Keratinocyte (primary cell): ENCODE measurements around the gene OLIG1. TPM values are rescaled to one million over a fixed set of nuclear protein-coding genes. Genes with fewer than 3 reads are reported as not detected.

Experiments used
- DNase-seq: peaks from one replicate; pipeline ENCODE4 v3.0.0-alpha.2; 2011; ENCODE audit warnings: low read depth, missing footprints, low spot score
- FAIRE-seq: peaks from 2 replicates; lab custom pipeline; 2011; peaks lifted over from hg19 to GRCh38; lab: Jason Lieb, UNC
- H2AFZ ChIP-seq: 2 replicates; pipeline ENCODE4 v1.6.0; 2012; ENCODE audit warnings: low read length, control low read depth, inconsistent platforms; ENCODE audit not compliant: control insufficient read depth
- H3K27ac ChIP-seq: 2 replicates; pipeline ENCODE4 v1.5.1; 2011; ENCODE audit warnings: low read length; ENCODE audit not compliant: control insufficient read depth, insufficient read depth
- H3K27me3 ChIP-seq: 3 replicates; pipeline ENCODE4 v1.6.0; 2011; ENCODE audit warnings: low read length; ENCODE audit not compliant: control insufficient read depth, insufficient read depth; ENCODE audit errors: extremely low read depth
- H3K36me3 ChIP-seq, 2 experiments: 2 replicates in 1 of 2; 3 replicates in 1 of 2; pipeline ENCODE4 v1.5.1; 2011; ENCODE audit warnings: low read length in 2 of 2, mild to moderate bottlenecking in 1 of 2; ENCODE audit not compliant: control insufficient read depth in 2 of 2, insufficient read depth in 2 of 2; ENCODE audit errors: extremely low read depth in 1 of 2
- H3K4me1 ChIP-seq: 3 replicates; pipeline ENCODE4 v1.5.1; 2011; ENCODE audit warnings: low read length; ENCODE audit not compliant: control insufficient read depth, insufficient read depth; ENCODE audit errors: extremely low read depth
- H3K4me2 ChIP-seq: 3 replicates; pipeline ENCODE4 v1.6.0; 2011; ENCODE audit warnings: low read depth, low read length; ENCODE audit not compliant: control insufficient read depth, insufficient read depth; ENCODE audit errors: extremely low read depth
- H3K4me3 ChIP-seq, 3 experiments: fragments of 200-600 bp in 1 of 3; sonication (generic) in 1 of 3; 2 replicates in 2 of 3; 3 replicates in 1 of 3; pipeline ENCODE4 v1.5.1; 2011 to 2016; ENCODE audit warnings: low read length in 3 of 3, mild to moderate bottlenecking in 3 of 3, control low read depth in 2 of 3, inconsistent platforms in 1 of 3, low read depth in 1 of 3, mixed read lengths in 1 of 3, mixed run types in 1 of 3, moderate library complexity in 1 of 3; ENCODE audit not compliant: control insufficient read depth in 2 of 3, insufficient read depth in 2 of 3; ENCODE audit errors: extremely low read depth in 1 of 3
- H3K79me2 ChIP-seq: 2 replicates; pipeline ENCODE4 v1.6.0; 2012; ENCODE audit warnings: low read length; ENCODE audit not compliant: control insufficient read depth, insufficient read depth
- H3K9ac ChIP-seq: 3 replicates; pipeline ENCODE4 v1.6.0; 2011; ENCODE audit warnings: low read length; ENCODE audit not compliant: control insufficient read depth, insufficient read depth; ENCODE audit errors: extremely low read depth
- H3K9me1 ChIP-seq: 3 replicates; pipeline ENCODE4 v1.6.0; 2011; ENCODE audit warnings: low read length; ENCODE audit not compliant: control insufficient read depth, insufficient read depth; ENCODE audit errors: extremely low read depth
- H3K9me3 ChIP-seq: 2 replicates; pipeline ENCODE4 v1.5.1; 2012; ENCODE audit warnings: low read depth, low read length; ENCODE audit not compliant: control insufficient read depth
- H4K20me1 ChIP-seq: 3 replicates; pipeline ENCODE4 v1.6.0; 2011; ENCODE audit warnings: low read length; ENCODE audit not compliant: control insufficient read depth, insufficient read depth; ENCODE audit errors: extremely low read depth
- EZH2 ChIP-seq: IDR thresholded peaks from one replicate; pipeline ENCODE4 v1.6.1; 2012; ENCODE audit warnings: inconsistent platforms, mild to moderate bottlenecking, low read length, moderate library complexity
- dilution Hi-C: fragments of 300-500 bp; cut with MboI; formaldehyde crosslinking; loops from one replicate; pipeline ENCODE4 v1.7.0; 2020; ENCODE audit warnings: low sequenced_read_pairs; ENCODE audit not compliant: extremely low pct_ligation_motif_present
- polyA plus RNA-seq, 5 experiments: library from polyadenylated mRNA; depleted of rRNA in 3 of 5; stranded (reverse) in 3 of 5; stranded (forward) in 1 of 5; unstranded in 1 of 5; fragments of >200 nt; gene quantifications; 1 replicate in 1 of 5; 2 replicates in 3 of 5; 3 replicates in 1 of 5; pipeline versions ENCODE4 v1.2.1 to v1.2.3, GENCODE V29; 2011 to 2012; ENCODE audit warnings: missing spikeins in 2 of 5, low read depth in 1 of 5, low replicate concordance in 1 of 5
- TF ChIP-seq, protein P1 (sequence below), 3 experiments: IDR thresholded peaks in 1 of 3; conservative IDR thresholded peaks in 1 of 3; optimal IDR thresholded peaks in 1 of 3; 2 replicates in 2 of 3; 3 replicates in 1 of 3; pipeline versions ENCODE3 to v1.5.1; 2011; ENCODE audit warnings: low read length in 3 of 3, mild to moderate bottlenecking in 3 of 3, moderate library complexity in 2 of 3, control low read depth in 1 of 3, inconsistent platforms in 1 of 3; ENCODE audit not compliant: insufficient read depth in 2 of 3; ENCODE audit errors: extremely low read depth in 1 of 3

The OLIG1 gene
- polyA plus RNA-seq, 1 donor (not counting 4 experiments of a cell fraction or from before 2014, with no cell fraction given) = not detected

DNA sequence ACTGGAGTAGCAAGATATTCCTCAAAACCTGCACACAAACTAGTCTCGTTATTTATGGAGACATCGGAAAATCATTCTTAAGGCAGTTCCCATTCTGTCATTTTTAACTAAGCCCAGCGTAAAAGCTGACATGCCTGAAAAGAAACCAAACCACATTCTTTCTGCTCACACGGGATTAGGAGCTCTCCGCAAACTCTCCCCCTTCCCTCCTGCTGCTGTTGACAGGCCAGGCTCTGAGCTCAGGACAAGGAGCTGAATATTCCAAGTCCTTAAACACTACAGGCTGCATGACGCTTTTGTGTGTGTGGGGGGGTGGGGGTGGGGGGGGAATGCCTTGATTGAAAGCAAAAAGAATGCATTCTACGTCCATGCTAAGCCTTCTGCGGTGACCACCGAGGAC, 5.2 kb downstream of the OLIG1 start:
- no peaks in the 10 kb centered on the region for H3K9me1 ChIP-seq
- H3K9me3 ChIP-seq = no peaks in the 10 kb centered on the region
- H3K4me2 ChIP-seq = no peak overlapping the region
- H3K79me2 ChIP-seq = no peaks in the 10 kb centered on the region
- H3K4me3 ChIP-seq = no peak overlapping the region
- TF ChIP-seq, protein P1, sequence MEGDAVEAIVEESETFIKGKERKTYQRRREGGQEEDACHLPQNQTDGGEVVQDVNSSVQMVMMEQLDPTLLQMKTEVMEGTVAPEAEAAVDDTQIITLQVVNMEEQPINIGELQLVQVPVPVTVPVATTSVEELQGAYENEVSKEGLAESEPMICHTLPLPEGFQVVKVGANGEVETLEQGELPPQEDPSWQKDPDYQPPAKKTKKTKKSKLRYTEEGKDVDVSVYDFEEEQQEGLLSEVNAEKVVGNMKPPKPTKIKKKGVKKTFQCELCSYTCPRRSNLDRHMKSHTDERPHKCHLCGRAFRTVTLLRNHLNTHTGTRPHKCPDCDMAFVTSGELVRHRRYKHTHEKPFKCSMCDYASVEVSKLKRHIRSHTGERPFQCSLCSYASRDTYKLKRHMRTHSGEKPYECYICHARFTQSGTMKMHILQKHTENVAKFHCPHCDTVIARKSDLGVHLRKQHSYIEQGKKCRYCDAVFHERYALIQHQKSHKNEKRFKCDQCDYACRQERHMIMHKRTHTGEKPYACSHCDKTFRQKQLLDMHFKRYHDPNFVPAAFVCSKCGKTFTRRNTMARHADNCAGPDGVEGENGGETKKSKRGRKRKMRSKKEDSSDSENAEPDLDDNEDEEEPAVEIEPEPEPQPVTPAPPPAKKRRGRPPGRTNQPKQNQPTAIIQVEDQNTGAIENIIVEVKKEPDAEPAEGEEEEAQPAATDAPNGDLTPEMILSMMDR (optimal IDR thresholded peaks at IDR 0.05 in 1 of 3, IDR thresholded peaks at IDR 0.05 in 1 of 3, conservative IDR thresholded peaks at IDR 0.05 in 1 of 3; ENCODE audit: extremely low read depth in 1 of 3, insufficient read depth in 2 of 3, low read length in 3 of 3) = no peak
- TF ChIP-seq EZH2 = no peak
- H3K27ac ChIP-seq = no peak overlapping the region
- no peak overlapping the region for H3K9ac ChIP-seq
- peaks cover 8% of the 10 kb centered on the region for H3K4me1 ChIP-seq
- no peaks in the 10 kb centered on the region for H3K36me3 ChIP-seq
- DNase-seq (no peak), FAIRE-seq (no peak)
- no peak overlapping the region for H2AFZ ChIP-seq
- dilution Hi-C loops = no loop called here
- H3K27me3 ChIP-seq = peaks cover 48% of the 10 kb centered on the region
- H4K20me1 ChIP-seq = no peaks in the 10 kb centered on the region

DNA sequence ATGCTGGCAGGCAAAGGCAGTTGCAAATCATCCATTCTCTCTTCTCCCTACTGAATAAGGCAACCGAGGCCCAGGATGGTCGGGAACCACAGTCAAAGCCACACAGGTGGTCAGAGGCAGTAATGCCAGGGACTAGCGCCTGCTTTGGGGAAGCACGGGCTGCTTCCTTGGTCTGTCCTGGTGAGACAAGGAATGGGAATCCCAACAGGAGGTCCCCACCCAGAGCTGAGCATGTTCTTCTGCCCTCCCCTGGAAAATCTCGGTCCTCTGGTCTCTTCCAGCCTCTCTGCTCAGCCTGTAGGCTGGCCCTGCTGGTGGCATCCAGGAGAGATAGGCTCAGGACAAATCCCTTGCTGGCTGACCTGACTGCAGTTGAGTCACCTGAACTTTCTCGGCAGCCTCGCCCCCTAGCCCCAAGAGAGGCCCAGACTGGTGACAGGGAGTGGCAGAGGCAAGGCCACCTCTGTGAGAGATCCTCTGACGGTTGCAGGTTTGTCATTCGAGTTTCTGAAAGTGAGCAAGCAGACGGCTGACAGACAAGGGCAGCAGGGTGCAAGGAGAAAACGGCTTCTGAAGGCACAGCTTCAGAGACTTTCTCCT, 5.8 kb downstream of the OLIG1 start:
- TF ChIP-seq EZH2 = no peak
- TF ChIP-seq, protein P1 (optimal IDR thresholded peaks at IDR 0.05 in 1 of 3, IDR thresholded peaks at IDR 0.05 in 1 of 3, conservative IDR thresholded peaks at IDR 0.05 in 1 of 3; ENCODE audit: extremely low read depth in 1 of 3, insufficient read depth in 2 of 3, low read length in 3 of 3) = no peak
- peaks cover 43% of the 10 kb centered on the region for H3K27me3 ChIP-seq
- H3K9me3 ChIP-seq = no peaks in the 10 kb centered on the region
- H3K4me1 ChIP-seq = peaks cover 8% of the 10 kb centered on the region
- H3K9me1 ChIP-seq = no peaks in the 10 kb centered on the region
- dilution Hi-C loops = no loop called here
- no peaks in the 10 kb centered on the region for H3K79me2 ChIP-seq
- H3K27ac ChIP-seq = no peak overlapping the region
- H2AFZ ChIP-seq = no peak overlapping the region
- FAIRE-seq (no peak), DNase-seq (no peak)
- no peak overlapping the region for H3K4me3 ChIP-seq
- H4K20me1 ChIP-seq = no peaks in the 10 kb centered on the region
- H3K9ac ChIP-seq = no peak overlapping the region
- no peak overlapping the region for H3K4me2 ChIP-seq
- H3K36me3 ChIP-seq = no peaks in the 10 kb centered on the region
